Upper lobe of left lung (tissue), 6 donors: ENCODE data around the gene DAGLB. TPM values are rescaled to one million over a fixed set of nuclear protein-coding genes. Genes with fewer than 3 reads are reported as not detected.

Experiments used
- ATAC-seq, 2 donors: fragments of 200-7000 bp; cut with Tn5 transposase; one replicate each; pipeline ENCODE4 v1.9.1; 2022; ENCODE audit warnings: mild to moderate bottlenecking in 2 of 2, moderate library complexity in 2 of 2; ENCODE audit not compliant: low FRiP score in 2 of 2
- DNase-seq, 2 donors: peaks; one replicate each; pipeline ENCODE4 v3.0.0-alpha.2; 2019 to 2020
- H3K27ac ChIP-seq, 4 donors: fragments of 200-600 bp; sonication (generic); one replicate each; pipeline ENCODE4 v1.5.1; 2016 to 2019
- H3K27me3 ChIP-seq, 4 donors: fragments of 200-600 bp; sonication (generic); one replicate each; pipeline ENCODE4 v1.5.1; 2017 to 2019
- H3K36me3 ChIP-seq, 4 donors: fragments of 200-600 bp; sonication (generic); one replicate each; pipeline ENCODE4 v1.5.1; 2016 to 2019
- H3K4me1 ChIP-seq, 4 donors: fragments of 200-600 bp; sonication (generic); one replicate each; pipeline ENCODE4 v1.5.1; 2018 to 2019
- H3K4me3 ChIP-seq, 4 donors: fragments of 200-600 bp; sonication (generic); one replicate each; pipeline ENCODE4 v1.5.1; 2017 to 2019; ENCODE audit warnings: mild to moderate bottlenecking in 2 of 4, moderate library complexity in 1 of 4
- H3K9me3 ChIP-seq, 4 donors: fragments of 200-600 bp; sonication (generic); one replicate each; pipeline ENCODE4 v1.5.1; 2018 to 2019
- CTCF ChIP-seq, 6 experiments: fragments of 450-650 bp in 4 of 6; fragments of 200-600 bp in 2 of 6; sonication (generic) in 2 of 6; IDR thresholded peaks; one replicate each; pipeline ENCODE4 v1.5.1; 2016 to 2019; ENCODE audit warnings: antibody characterized with exemption in 6 of 6
- EP300 ChIP-seq, 4 donors: sonication (generic); formaldehyde crosslinking; IDR thresholded peaks; one replicate each; pipeline ENCODE4 v1.5.1; 2017; ENCODE audit warnings: antibody characterized with exemption in 4 of 4, control low read depth in 2 of 4
- POLR2A ChIP-seq, 4 donors: fragments of 450-650 bp; IDR thresholded peaks; one replicate each; pipeline ENCODE4 v1.5.1; 2016 to 2017; ENCODE audit warnings: antibody characterized with exemption in 4 of 4, mild to moderate bottlenecking in 2 of 4
- POLR2AphosphoS5 ChIP-seq, 2 donors: sonication (generic); formaldehyde crosslinking; IDR thresholded peaks; one replicate each; pipeline ENCODE4 v1.5.1; 2017; ENCODE audit warnings: antibody characterized with exemption in 2 of 2
- WGBS, 2 donors: methylation state at CpG; one replicate each; pipeline ENCODE4 v1.1.5; 2017 to 2018; 5-methylcytosine and 5-hydroxymethylcytosine counted together
- total RNA-seq, 6 donors: library from RNA; depleted of rRNA in 4 of 6; stranded (reverse); fragments of >200 nt in 4 of 6; gene quantifications; one replicate each; pipeline versions ENCODE4 v1.1.0 to v1.2.1, GENCODE V29; 2016 to 2021
- donor health status: DM: no; HTN: no; CAD: no; lungs with moderate emphysema.
- donor health status: DM: no; HTN: yes; CAD: no; lungs with severe emphysema.

Gene DAGLB
- total RNA-seq, 6 donors from 2014 or later: 26.6 to 53.8 (median 36.7) TPM

GRCh38 chr7:6430974-6431373, 16.8 kb downstream of the DAGLB start:
- Histone ChIP-seq H3K4me3 (no peak overlapping the region), H3K27me3 (no peaks in the 10 kb centered on the region), H3K27ac (no peak overlapping the region), H3K9me3 (no peaks in the 10 kb centered on the region), H3K4me1 (peaks cover 9 to 21% (median 16%) of the 10 kb centered on the region in 4 donors), H3K36me3 (peaks cover 5 to 80% (median 40%) of the 10 kb centered on the region in 4 donors)
- WGBS, 2 donors: 90 to 93% methylated on average over 12 of the region's 12 CpGs
- TF ChIP-seq POLR2A (IDR thresholded peaks at IDR 0.05): no peak
- TF ChIP-seq EP300 (IDR thresholded peaks at IDR 0.05): no peak
- no peak for DNase-seq
- ATAC-seq: no peak

GRCh38 chr7:6430271-6430940, 17.3 kb downstream of the DAGLB start:
- Histone ChIP-seq H3K36me3 (peaks cover 5 to 85% (median 46%) of the 10 kb centered on the region in 4 donors), H3K4me3 (no peak overlapping the region), H3K4me1 (peaks cover 7 to 15% (median 10%) of the 10 kb centered on the region in 4 donors), H3K27ac (no peak overlapping the region), H3K27me3 (no peaks in the 10 kb centered on the region), H3K9me3 (no peaks in the 10 kb centered on the region)
- ATAC-seq (no peak), DNase-seq (no peak)
- 87 to 91% methylated on average over 10 of the region's 10 CpGs for WGBS, 2 donors
- TF ChIP-seq POLR2A (IDR thresholded peaks at IDR 0.05): no peak

GRCh38 chr7:6425948-6426347, 21.8 kb downstream of the DAGLB start:
- ATAC-seq: no peak
- WGBS, 2 donors: 89 to 96% methylated on average over 15 of the region's 15 CpGs
- Histone ChIP-seq H3K4me3 (no peak overlapping the region), H3K9me3 (no peaks in the 10 kb centered on the region), H3K27me3 (no peaks in the 10 kb centered on the region), H3K4me1 (peaks cover 0 to 12% (median 6%) of the 10 kb centered on the region in 4 donors), H3K36me3 (peaks cover 2 to 90% (median 63%) of the 10 kb centered on the region in 4 donors), H3K27ac (no peak overlapping the region)
- no peak for DNase-seq
- no peak for TF ChIP-seq CTCF (IDR thresholded peaks at IDR 0.05)
- TF ChIP-seq POLR2AphosphoS5 (IDR thresholded peaks at IDR 0.05): no peak
- TF ChIP-seq EP300 (IDR thresholded peaks at IDR 0.05): no peak
- TF ChIP-seq POLR2A (IDR thresholded peaks at IDR 0.05): no peak

GRCh38 chr7:6423942-6424701, 23.6 kb downstream of the DAGLB start:
- H3K27me3 ChIP-seq: no peaks in the 10 kb centered on the region
- H3K27ac ChIP-seq: peak overlapping the region; percentile 64 to 83 (median 75)
- H3K4me3 ChIP-seq: peak overlapping the region in 1 of 4 donors; percentile 17
- peaks cover 2 to 92% (median 63%) of the 10 kb centered on the region in 4 donors for H3K36me3 ChIP-seq
- H3K4me1 ChIP-seq: peaks cover 0 to 12% (median 6%) of the 10 kb centered on the region in 4 donors
- TF ChIP-seq POLR2AphosphoS5 (IDR thresholded peaks at IDR 0.05): peak in 1 of 2 donors; percentile 24
- TF ChIP-seq EP300 (IDR thresholded peaks at IDR 0.05): no peak
- TF ChIP-seq POLR2A (IDR thresholded peaks at IDR 0.05): no peak
- TF ChIP-seq CTCF (IDR thresholded peaks at IDR 0.05): peak in 1 of 6 experiments; percentile 6
- 74 to 75% methylated on average over 14 to 18 of the region's 18 CpGs for WGBS, 2 donors
- no peaks in the 10 kb centered on the region for H3K9me3 ChIP-seq
- peak; percentile 62 to 83 for DNase-seq
- peak; percentile 23 to 83 for ATAC-seq

GRCh38 chr7:6422926-6423632, 24.7 kb downstream of the DAGLB start:
- no peaks in the 10 kb centered on the region for H3K9me3 ChIP-seq
- no peaks in the 10 kb centered on the region for H3K27me3 ChIP-seq
- H3K36me3 ChIP-seq: peaks cover 0 to 85% (median 58%) of the 10 kb centered on the region in 4 donors
- peak; percentile 27 to 49 for ATAC-seq
- TF ChIP-seq POLR2A (IDR thresholded peaks at IDR 0.05) (no peak), POLR2AphosphoS5 (IDR thresholded peaks at IDR 0.05) (peak; percentile 6 to 47), CTCF (IDR thresholded peaks at IDR 0.05) (no peak)
- DNase-seq: peak in 1 of 2 donors; percentile 66
- 80 to 82% methylated on average over 18 of the region's 18 CpGs for WGBS, 2 donors
- H3K27ac ChIP-seq: peak overlapping the region; percentile 32 to 78 (median 68)
- H3K4me1 ChIP-seq: peaks cover 0 to 12% (median 6%) of the 10 kb centered on the region in 4 donors
- no peak overlapping the region for H3K4me3 ChIP-seq
